Hepatocyte (in vitro differentiated cells): ENCODE data around the gene DPY30. TPM values are rescaled to one million over a fixed set of nuclear protein-coding genes. Genes with fewer than 3 reads are reported as not detected.
"Not testable (repeated sequence)": the region's sequence is repeated elsewhere in the genome, so short reads cannot be mapped to it uniquely, and the experiment has no call there.

Experiments used
- DNase-seq: peaks from one replicate; pipeline ENCODE4 v3.0.0-alpha.2; 2016; ENCODE audit warnings: low spot score
- H2AFZ ChIP-seq: fragments of 200-600 bp; sonication (generic); 2 replicates; pipeline ENCODE4 v1.6.0; 2016; ENCODE audit warnings: antibody characterized with exemption, mild to moderate bottlenecking
- H3K27ac ChIP-seq: fragments of 200-600 bp; sonication (generic); 2 replicates; pipeline ENCODE4 v1.5.1; 2016; ENCODE audit warnings: mild to moderate bottlenecking
- H3K27me3 ChIP-seq: fragments of 200-600 bp; sonication (generic); 2 replicates; pipeline ENCODE4 v1.6.1; 2016
- H3K36me3 ChIP-seq: fragments of 200-600 bp; sonication (generic); replicated peaks from 2 replicates; pipeline ENCODE4 v1.5.1; 2016; ENCODE audit warnings: low read depth; ENCODE audit not compliant: insufficient read depth
- H3K4me1 ChIP-seq: fragments of 200-600 bp; sonication (generic); 2 replicates; pipeline ENCODE4 v1.5.1; 2016; ENCODE audit warnings: mild to moderate bottlenecking, moderate library complexity; ENCODE audit not compliant: insufficient read depth
- H3K4me2 ChIP-seq: fragments of 200-600 bp; sonication (generic); 2 replicates; pipeline ENCODE4 v1.6.0; 2016
- H3K4me3 ChIP-seq: fragments of 200-600 bp; sonication (generic); 2 replicates; pipeline ENCODE4 v1.5.1; 2016; ENCODE audit warnings: mild to moderate bottlenecking
- H3K79me2 ChIP-seq: fragments of 200-600 bp; sonication (generic); 2 replicates; pipeline ENCODE4 v1.6.0; 2017; ENCODE audit warnings: mild to moderate bottlenecking
- H3K9me2 ChIP-seq: fragments of 200-600 bp; sonication (generic); replicated peaks from 2 replicates; pipeline ENCODE4 v1.6.0; 2017; ENCODE audit warnings: mild to moderate bottlenecking; ENCODE audit not compliant: insufficient read depth
- H3K9me3 ChIP-seq: fragments of 200-600 bp; sonication (generic); 2 replicates; pipeline ENCODE4 v1.5.1; 2016; ENCODE audit warnings: low read depth, mild to moderate bottlenecking
- H4K20me1 ChIP-seq: fragments of 200-600 bp; sonication (generic); 2 replicates; pipeline ENCODE4 v1.6.0; 2016; ENCODE audit warnings: mild to moderate bottlenecking; ENCODE audit not compliant: insufficient read depth, poor library complexity, severe bottlenecking
- CTCF ChIP-seq: fragments of 200-600 bp; sonication (generic); IDR thresholded peaks from 2 replicates; pipeline ENCODE4 v1.5.1; 2016; ENCODE audit warnings: antibody characterized with exemption, mild to moderate bottlenecking; ENCODE audit not compliant: poor library complexity
- EZH2 ChIP-seq: fragments of 200-600 bp; sonication (generic); IDR thresholded peaks from 2 replicates; pipeline ENCODE4 v1.6.1; 2016; ENCODE audit warnings: antibody characterized with exemption, mild to moderate bottlenecking, borderline replicate concordance
- EZH2phosphoT487 ChIP-seq: fragments of 200-600 bp; sonication (generic); IDR thresholded peaks from one replicate; pipeline ENCODE4 v1.6.1; 2018; ENCODE audit warnings: antibody characterized with exemption, mild to moderate bottlenecking, low read depth, moderate library complexity; ENCODE audit not compliant: unreplicated experiment, severe bottlenecking
- WGBS: methylation state at CpG from one replicate; pipeline ENCODE4 v1.1.6; 2016; ENCODE audit warnings: low lambda C conversion rate; ENCODE audit errors: missing lambda C conversion rate; 5-methylcytosine and 5-hydroxymethylcytosine counted together
- polyA plus RNA-seq: library from polyadenylated mRNA; unstranded; fragments of >200 nt; fragmentation: Nextera tagmentation; extraction: Ambion mirVana; gene quantifications from 2 replicates; pipeline ENCODE4 v1.2.1, GENCODE V29; 2016
- total RNA-seq: library from RNA; depleted of rRNA; stranded (reverse); fragments of >200 nt; gene quantifications from 2 replicates; pipeline ENCODE4 v1.2.3, GENCODE V29; 2014

The DPY30 gene
- total and polyA plus RNA-seq, 2 experiments from 2014 or later: 108 to 117 TPM

GRCh38 chr2:32061430-32061829, 21.8 kb upstream of the DPY30 start:
- H3K4me3 ChIP-seq: no peak overlapping the region
- H3K79me2 ChIP-seq: peaks cover 21% of the 10 kb centered on the region
- peaks cover 3% of the 10 kb centered on the region for H4K20me1 ChIP-seq
- no peaks in the 10 kb centered on the region for H3K36me3 ChIP-seq
- no peaks in the 10 kb centered on the region for H3K4me1 ChIP-seq
- no peak for DNase-seq
- H3K9me3 ChIP-seq: no peaks in the 10 kb centered on the region
- H3K9me2 ChIP-seq: no peaks in the 10 kb centered on the region
- H3K27ac ChIP-seq: no peak overlapping the region
- H2AFZ ChIP-seq: no peak overlapping the region
- TF ChIP-seq EZH2 (no peak), CTCF (no peak), EZH2phosphoT487 (no peak)
- H3K4me2 ChIP-seq: no peak overlapping the region
- no peaks in the 10 kb centered on the region for H3K27me3 ChIP-seq
- WGBS: 89% methylated on average over 8 of the region's 8 CpGs

GRCh38 chr2:32060266-32060665, 20.7 kb upstream of the DPY30 start:
- Histone ChIP-seq H3K4me1 (no peaks in the 10 kb centered on the region), H3K79me2 (peaks cover 10% of the 10 kb centered on the region), H2AFZ (no peak overlapping the region), H3K9me2 (no peaks in the 10 kb centered on the region), H4K20me1 (peaks cover 3% of the 10 kb centered on the region), H3K27me3 (no peaks in the 10 kb centered on the region), H3K4me2 (no peak overlapping the region), H3K9me3 (no peaks in the 10 kb centered on the region), H3K36me3 (no peaks in the 10 kb centered on the region), H3K4me3 (no peak overlapping the region), H3K27ac (no peak overlapping the region)
- DNase-seq: no peak
- no peak for TF ChIP-seq EZH2phosphoT487
- no peak for TF ChIP-seq EZH2
- no peak for TF ChIP-seq CTCF
- WGBS: 94% methylated on average over 2 of the region's 2 CpGs

- Histone ChIP-seq H3K4me3 (no peak overlapping the region), H3K9me3 (no peaks in the 10 kb centered on the region), H3K27me3 (no peaks in the 10 kb centered on the region), H3K36me3 (no peaks in the 10 kb centered on the region), H2AFZ (no peak overlapping the region), H3K79me2 (no peaks in the 10 kb centered on the region), H3K27ac (no peak overlapping the region), H4K20me1 (no peaks in the 10 kb centered on the region), H3K9me2 (no peaks in the 10 kb centered on the region), H3K4me1 (no peaks in the 10 kb centered on the region), H3K4me2 (no peak overlapping the region)
- TF ChIP-seq EZH2 (no peak), CTCF (no peak), EZH2phosphoT487 (no peak)
- 93% methylated on average over 2 of the region's 2 CpGs for WGBS
- no peak for DNase-seq
Measured at GRCh38 chr2:32058130-32058529, 18.5 kb upstream of the DPY30 start.

- H2AFZ ChIP-seq, H3K27me3 ChIP-seq, H3K9me2 ChIP-seq, H3K9me3 ChIP-seq, DNase-seq, H3K4me2 ChIP-seq, H3K27ac ChIP-seq, H3K4me3 ChIP-seq, H3K4me1 ChIP-seq, H4K20me1 ChIP-seq, H3K36me3 ChIP-seq, H3K79me2 ChIP-seq: not testable (repeated sequence)
- 87% methylated on average over 3 of the region's 3 CpGs for WGBS
Measured at GRCh38 chr2:32054583-32054982, 15.0 kb upstream of the DPY30 start.
